ENCODE data around the gene PPP1R12B.
"Not testable (repeated sequence)": the region's sequence is repeated elsewhere in the genome, so short reads cannot be mapped to it uniquely, and the experiment has no call there.

PPP1R12B gene

GRCh38 chr1:202456372-202457169, 108.1 kb downstream of the PPP1R12B start:
- not testable (repeated sequence) for DNase-seq

- not testable (repeated sequence) for DNase-seq
Observed at GRCh38 chr1:202458651-202459050, 110.2 kb downstream of the PPP1R12B start.

- DNase-seq, result not testable (repeated sequence)
Observed at GRCh38 chr1:202459470-202460142, 111.1 kb downstream of the PPP1R12B start.

GRCh38 chr1:202460143-202460495, 111.6 kb downstream of the PPP1R12B start:
- DNase-seq, result not testable (repeated sequence)

- no peak for DNase-seq
Observed at GRCh38 chr1:202462342-202463076, 114.0 kb downstream of the PPP1R12B start.

- not testable (repeated sequence) for DNase-seq
Observed at GRCh38 chr1:202464153-202464742, 115.7 kb downstream of the PPP1R12B start.

- DNase-seq, result not testable (repeated sequence)
Observed at GRCh38 chr1:202465644-202466270, 117.3 kb downstream of the PPP1R12B start.

- DNase-seq, result not testable (repeated sequence)
Observed at GRCh38 chr1:202466339-202466738, 117.8 kb downstream of the PPP1R12B start.

GRCh38 chr1:202467381-202467780, 118.9 kb downstream of the PPP1R12B start:
- DNase-seq, result not testable (repeated sequence)

GRCh38 chr1:202468695-202469094, 120.2 kb downstream of the PPP1R12B start:
- not testable (repeated sequence) for DNase-seq

GRCh38 chr1:202469123-202469522, 120.6 kb downstream of the PPP1R12B start:
- DNase-seq, result not testable (repeated sequence)

- DNase-seq, result no peak
Observed at GRCh38 chr1:202471246-202471645, 122.7 kb downstream of the PPP1R12B start.

GRCh38 chr1:202472347-202473124, 124.0 kb downstream of the PPP1R12B start:
- DNase-seq, result not testable (repeated sequence)

GRCh38 chr1:202473266-202474045, 125.0 kb downstream of the PPP1R12B start:
- DNase-seq, result not testable (repeated sequence)

GRCh38 chr1:202479661-202480060, 131.2 kb downstream of the PPP1R12B start:
- not testable (repeated sequence) for DNase-seq

- DNase-seq, result not testable (repeated sequence)
Observed at GRCh38 chr1:202480640-202481039, 132.1 kb downstream of the PPP1R12B start.

- DNase-seq, result not testable (repeated sequence)
Observed at GRCh38 chr1:202483362-202483761, 134.9 kb downstream of the PPP1R12B start.

- DNase-seq, result not testable (repeated sequence)
Observed at GRCh38 chr1:202484032-202484431, 135.5 kb downstream of the PPP1R12B start.

- DNase-seq, result not testable (repeated sequence)
Observed at GRCh38 chr1:202484820-202485219, 136.3 kb downstream of the PPP1R12B start.

GRCh38 chr1:202488178-202488649, 139.7 kb downstream of the PPP1R12B start:
- not testable (repeated sequence) for DNase-seq

- DNase-seq, result not testable (repeated sequence)
Observed at GRCh38 chr1:202489101-202489500, 140.6 kb downstream of the PPP1R12B start.
